ENCODE measurements around the gene BCAT1.

BCAT1 gene, protein sequence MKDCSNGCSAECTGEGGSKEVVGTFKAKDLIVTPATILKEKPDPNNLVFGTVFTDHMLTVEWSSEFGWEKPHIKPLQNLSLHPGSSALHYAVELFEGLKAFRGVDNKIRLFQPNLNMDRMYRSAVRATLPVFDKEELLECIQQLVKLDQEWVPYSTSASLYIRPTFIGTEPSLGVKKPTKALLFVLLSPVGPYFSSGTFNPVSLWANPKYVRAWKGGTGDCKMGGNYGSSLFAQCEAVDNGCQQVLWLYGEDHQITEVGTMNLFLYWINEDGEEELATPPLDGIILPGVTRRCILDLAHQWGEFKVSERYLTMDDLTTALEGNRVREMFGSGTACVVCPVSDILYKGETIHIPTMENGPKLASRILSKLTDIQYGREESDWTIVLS

GRCh38 chr12:24948757-24949722 is at the start of gene BCAT1:
Gene BCAT1, minus strand, starts transcription at chr12:24949101. Its CDS starts 169 bp downstream, at chr12:24948932.
- DNase-seq: peak; percentile 39

DNA sequence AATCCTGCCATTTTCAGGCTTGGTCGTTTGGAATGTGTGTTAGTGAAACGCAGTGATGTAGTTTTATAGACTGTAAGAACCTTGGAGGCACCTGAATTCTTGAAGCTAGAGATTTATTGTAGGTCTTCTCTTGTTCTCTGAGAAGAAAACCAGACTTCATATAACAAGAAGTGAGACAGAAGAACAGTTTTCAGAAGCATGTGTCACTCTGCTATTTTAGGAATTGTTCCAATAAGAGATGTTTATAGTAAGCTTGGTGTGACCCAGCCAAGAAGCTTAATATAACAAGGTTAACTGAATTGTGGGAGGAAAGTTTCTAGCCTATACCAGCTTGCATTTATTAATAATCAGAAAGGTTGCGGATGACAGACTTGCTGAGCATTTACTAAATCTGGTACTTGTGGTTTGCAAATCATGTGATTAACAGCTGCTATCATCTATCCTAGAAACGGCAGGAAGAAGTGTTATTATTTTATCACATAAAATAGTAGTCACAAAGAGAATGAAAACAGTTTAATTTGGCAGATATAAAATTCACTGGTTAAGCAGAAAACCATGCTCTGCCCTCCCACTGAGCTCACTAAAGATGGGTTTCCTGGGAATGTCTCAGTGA is 49.2 kb upstream of the BCAT1 start:
- peak; percentile 58 for DNase-seq

GRCh38 chr12:24997496-24997895 is 48.6 kb upstream of the BCAT1 start:
- no peak for DNase-seq

- no peak for DNase-seq
Measured at GRCh38 chr12:24996820-24997219, 47.9 kb upstream of the BCAT1 start.

DNA sequence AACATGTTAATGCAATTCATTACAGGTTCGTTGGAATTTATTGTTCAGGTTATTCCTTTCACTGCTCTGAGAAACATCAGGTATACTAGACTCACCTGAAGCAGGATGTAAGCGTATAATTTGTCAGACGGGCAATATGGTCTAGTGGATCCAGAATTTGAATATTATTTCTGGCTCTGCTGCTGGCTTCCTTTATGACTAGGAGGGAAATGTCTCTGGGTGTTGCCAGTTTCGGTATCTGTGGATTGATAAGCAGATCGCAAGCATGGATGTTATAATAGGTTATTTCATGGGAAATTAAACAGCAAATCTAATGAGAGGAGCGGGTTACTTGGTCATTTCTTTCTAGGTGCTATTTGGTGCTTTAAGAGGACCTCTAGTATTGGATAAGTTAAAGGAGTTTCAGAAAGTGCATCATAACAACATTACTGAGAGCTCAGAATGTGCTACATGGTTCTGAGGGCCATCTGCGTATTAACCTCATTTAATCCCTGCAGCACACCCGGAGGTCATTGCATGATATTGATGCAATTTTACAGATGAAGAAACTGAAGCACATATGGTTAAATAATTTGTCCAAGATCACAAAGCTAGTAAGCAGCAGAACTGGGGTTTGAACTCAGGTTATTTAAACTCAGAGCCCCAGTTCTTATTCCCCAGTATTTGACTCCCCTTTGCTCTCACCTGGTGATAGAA is 47.3 kb upstream of the BCAT1 start:
- peak; percentile 7 for DNase-seq

GRCh38 chr12:24993793-24994192 is 44.9 kb upstream of the BCAT1 start:
- no peak for DNase-seq

DNA sequence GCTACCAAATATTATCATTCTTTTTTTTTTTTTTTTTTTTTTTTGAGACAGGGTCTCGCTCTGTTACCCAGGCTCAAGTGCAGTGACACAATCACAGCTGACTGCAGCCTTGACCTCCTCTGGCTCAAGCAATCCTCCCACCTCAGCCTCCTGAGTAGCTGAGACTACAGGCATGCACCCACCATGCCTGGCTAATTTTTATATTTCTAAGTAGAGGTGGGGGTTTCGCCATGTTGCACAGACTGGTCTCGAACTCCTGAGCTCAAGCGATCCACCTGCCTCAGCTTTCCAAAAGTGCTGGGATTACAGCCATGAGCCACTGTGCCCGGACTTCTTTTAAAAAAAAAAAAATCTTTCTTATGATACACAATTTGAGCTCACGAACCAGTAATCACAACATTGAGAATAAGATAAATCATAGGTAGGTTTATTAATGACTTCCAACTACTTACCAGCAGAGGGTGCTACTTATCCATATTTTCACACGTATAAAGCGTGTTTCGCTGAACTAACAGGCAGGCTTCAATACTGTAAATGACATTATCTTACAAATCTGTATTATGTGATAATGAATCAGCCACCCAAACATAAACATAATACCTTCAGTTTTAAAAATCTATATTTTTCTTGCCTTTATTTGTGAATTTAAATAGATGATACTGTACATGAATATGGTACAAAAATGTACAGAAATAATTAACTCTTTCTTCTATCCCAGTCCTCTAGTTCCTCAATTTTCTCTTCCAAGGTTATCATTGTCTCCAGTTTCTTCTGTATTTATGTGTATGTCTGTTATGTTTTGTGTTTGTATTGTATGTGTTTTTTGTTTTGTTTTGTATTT is 42.5 kb upstream of the BCAT1 start:
- no peak for DNase-seq

DNA sequence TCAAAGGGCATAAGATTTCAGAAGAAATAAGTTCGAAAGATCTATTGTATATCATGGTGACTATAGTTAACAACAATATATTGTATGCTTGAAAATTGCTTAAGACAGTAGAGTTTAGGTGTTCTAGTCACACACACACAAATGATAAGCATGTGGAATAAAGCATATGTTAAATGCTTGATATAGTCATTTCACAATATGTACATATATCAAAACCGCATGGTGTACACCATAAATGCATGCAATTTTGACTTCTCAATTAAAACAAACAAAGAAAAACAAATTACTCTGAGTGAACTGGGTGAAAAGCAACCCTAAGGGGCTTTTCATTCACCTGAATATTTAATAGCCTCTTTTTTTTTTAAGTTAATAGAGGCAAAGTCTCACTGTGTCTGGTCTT is 40.3 kb upstream of the BCAT1 start:
- no peak for DNase-seq

DNA sequence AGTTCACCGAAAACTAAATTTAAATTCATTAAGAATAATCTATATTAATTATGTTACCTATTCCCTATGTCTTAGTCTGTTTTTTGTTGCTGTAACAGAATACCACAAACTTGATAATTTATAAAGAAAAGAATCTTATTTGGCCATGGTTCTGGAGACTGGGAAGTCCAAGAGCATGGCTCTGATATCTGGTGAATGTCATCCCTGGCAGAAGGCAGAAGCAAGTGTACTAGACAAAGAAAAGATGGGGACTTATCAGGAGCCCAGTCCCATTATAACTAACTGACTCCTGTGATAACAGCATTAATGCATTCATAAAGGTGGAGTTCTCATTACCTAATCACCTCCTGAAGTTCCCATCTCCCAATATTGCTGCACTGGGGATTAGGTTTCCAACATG is 33.3 kb upstream of the BCAT1 start:
- DNase-seq: no peak

- DNase-seq: no peak
Measured at GRCh38 chr12:24979976-24980730, 31.3 kb upstream of the BCAT1 start.

DNA sequence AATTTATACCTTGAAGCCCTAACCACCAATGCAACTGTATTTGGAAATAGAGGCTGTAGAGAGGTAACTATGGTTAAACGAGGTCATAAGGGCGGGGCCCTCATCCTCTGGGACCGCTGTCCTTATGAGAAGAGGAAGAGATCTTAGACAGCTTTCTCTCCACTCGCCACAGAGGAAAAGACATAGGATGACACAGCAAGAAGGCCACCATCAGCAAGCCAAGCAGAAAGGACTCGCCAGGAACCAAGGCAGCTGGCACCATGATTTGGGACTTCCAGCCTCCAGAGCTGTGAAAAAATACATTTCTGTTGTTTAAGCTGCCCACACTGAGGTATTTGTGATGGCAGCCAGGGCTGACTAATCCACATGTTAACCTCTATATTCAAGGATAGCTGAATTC is 30.4 kb upstream of the BCAT1 start:
- DNase-seq: no peak

DNA sequence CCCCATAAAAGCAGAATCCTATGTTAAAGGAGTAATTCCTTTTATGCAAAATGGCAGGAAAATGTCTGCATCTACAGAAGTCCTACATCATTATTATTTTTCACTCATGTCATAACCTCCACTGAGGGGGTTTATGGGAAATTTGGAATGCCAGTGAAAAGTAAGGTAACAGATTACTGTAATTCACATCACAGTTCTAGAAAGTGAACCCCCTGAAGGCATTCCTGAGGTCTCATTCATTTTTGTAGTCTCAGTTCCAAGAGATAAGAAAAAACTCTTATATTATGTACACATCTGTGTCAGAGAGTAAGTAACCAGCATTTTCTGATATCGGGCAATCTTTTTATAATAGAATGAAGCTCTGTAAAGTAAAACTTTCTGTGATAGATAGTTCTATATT is 28.8 kb upstream of the BCAT1 start:
- no peak for DNase-seq

DNA sequence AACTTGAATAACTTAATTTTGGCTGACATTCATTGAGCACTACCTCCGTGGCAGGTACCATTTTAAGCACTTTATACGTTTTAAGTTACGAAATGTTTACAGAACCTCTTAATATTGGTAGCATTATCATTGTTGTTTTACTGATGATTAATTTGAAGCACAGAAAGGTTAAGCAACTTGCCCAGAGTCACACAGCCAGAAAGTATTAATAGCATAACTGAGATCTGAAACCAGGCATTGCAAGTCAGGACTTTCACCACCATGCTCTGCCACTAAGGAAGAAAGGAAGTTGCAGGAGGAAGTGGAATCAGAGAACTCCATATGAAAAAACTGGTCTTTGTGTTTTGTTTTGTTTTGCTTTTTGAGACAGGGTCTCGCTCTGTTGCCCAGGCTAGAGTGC is 28.2 kb upstream of the BCAT1 start:
- no peak for DNase-seq

GRCh38 chr12:24975425-24975824 is 26.5 kb upstream of the BCAT1 start:
- DNase-seq: no peak

GRCh38 chr12:24974216-24974615 is 25.3 kb upstream of the BCAT1 start:
- DNase-seq: no peak

DNA sequence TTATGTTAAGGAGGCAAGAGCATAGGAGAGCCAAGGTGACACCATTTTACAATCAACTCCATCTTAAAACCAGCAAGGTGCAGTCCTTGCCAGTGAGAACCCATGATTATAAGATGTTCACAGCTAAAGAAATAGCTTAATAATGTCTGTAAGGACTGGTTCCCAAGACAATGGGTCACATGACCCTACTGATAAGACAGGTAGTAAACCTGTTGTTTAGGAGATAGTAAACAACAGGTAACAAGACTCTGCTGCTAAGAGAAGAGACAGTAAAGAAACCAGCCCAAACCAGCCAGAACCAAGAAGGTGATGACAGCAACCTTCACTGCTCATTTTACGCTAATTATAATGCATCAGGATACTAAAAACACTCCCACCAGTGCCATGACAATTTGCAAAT is 23.2 kb upstream of the BCAT1 start:
- DNase-seq: no peak

DNA sequence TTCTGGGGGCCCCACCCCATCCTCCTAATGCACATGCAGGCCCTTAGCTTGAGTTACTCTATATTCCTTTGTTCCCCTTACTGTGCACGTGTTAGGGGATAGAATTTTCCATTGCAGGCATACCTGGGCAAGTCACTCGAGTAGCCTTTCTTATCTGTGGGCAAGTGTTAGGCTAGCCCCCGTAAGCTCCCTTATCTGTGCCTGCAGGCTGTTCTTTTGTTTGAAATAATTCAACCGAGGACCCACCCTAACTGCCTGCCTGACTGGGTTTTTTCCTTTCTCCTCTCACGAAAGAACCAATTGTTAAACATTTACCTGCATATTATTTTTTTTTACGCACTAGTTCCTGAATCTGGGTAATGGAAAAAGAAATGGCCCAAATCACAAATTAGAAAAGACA is 21.3 kb upstream of the BCAT1 start:
- DNase-seq: no peak

DNA sequence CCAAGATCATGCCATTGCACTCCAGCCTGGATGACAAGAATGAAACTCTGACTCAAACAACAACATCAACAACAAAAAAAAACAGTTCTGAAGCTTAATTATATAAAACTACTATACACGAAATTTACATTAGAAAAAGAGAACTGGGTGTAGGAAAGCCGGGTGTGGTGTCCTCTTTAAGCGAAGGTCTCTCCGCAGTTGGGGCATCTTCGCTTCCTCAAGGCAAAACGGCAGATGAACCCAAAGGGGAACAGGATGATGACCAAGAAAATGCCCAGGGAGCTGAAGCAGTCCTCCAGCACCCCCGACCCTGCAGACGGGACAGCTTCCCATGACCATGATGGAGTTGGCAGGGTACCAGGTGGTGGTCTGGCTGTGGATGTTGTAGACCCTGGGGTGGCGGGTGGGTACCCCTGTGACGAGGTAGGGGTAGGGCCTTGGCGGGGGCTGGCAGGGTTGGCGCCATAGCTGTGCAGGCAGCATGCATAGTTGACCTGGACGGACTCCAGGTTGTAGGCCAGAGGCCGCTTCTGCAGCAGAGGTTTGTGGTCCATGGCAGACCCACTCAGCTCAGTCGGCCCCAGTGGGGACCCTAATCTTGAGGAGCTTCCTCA is 18.2 kb upstream of the BCAT1 start:
- no peak for DNase-seq

DNA sequence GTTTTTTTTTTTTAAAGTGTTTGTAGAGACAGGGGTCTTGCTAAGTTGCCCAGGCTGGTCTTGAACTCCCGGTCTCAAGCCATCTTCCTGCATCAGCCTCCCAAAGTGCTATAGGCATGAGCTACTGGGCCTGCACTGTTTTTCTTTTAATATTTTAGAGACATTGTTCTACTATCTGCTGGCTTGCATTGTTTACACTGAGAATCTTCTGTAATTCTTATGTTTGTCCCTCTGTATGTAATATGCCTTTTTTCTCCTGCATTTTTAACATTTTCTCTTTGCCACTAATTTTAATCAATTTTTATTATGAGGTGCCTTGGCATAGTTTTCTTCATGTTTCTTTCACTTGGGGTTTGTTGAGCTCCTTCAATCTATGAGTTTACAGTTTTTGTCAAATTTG is 15.4 kb upstream of the BCAT1 start:
- DNase-seq: no peak

- DNase-seq: no peak
Measured at GRCh38 chr12:24960222-24960855, 11.4 kb upstream of the BCAT1 start.
